GM19328 (cell line): ENCODE results near the gene MED12L.

Experiments used
- ATAC-seq: cut with Tn5 transposase; IDR thresholded peaks from one replicate; pipeline ENCODE4 v1.9.1; 2021; ENCODE audit warnings: mild to moderate bottlenecking, moderate library complexity; ENCODE audit not compliant: unreplicated experiment

Gene MED12L

DNA sequence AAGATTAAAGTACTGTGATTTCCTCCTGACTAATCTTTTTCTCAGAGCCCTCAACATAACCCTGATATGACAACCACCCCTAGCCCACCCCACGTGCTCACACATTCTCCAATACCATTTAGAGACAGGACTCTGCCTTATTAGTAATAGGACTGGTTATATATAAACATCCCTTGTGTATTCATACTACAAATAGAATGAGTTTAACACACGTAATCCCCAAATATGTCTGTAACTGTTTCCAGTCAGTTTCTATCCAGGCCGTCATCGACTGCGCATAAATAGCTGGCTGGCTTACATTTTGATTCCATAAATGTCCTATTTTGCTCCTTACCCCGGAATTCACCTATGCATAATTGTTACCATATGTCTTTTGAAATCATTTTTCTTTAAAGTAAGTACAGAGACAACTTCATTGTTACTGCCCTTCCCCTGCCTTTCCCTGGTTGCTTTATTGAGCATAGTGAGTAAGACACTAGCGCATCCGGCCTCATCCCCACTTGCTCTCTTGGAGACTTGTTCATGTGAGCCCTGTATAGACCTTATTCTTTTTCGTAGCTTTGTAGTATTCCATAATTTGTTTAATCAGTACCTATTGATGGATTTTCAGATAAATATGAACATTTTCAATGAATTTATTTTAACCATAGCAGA, 196.3 kb downstream of the MED12L start:
- no peak for ATAC-seq

DNA sequence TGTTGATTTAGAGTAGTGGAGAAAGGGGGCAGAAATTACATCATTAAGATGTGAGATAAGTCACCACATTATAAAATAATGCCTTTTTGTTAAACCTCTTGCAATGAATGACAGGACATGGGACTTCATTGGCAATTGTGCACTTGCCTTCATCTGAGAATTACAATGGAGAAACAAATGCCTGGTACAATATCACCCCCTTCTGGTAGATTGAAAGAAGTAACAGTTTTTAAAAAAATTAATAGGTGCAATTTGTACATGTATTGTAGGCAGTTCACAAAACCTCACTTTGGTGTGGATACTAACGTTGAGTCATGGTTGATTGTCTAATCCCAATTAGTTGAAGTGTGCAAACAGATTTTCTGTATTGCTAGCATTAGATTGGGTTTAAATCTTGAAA, 197.5 kb downstream of the MED12L start:
- no peak for ATAC-seq

DNA sequence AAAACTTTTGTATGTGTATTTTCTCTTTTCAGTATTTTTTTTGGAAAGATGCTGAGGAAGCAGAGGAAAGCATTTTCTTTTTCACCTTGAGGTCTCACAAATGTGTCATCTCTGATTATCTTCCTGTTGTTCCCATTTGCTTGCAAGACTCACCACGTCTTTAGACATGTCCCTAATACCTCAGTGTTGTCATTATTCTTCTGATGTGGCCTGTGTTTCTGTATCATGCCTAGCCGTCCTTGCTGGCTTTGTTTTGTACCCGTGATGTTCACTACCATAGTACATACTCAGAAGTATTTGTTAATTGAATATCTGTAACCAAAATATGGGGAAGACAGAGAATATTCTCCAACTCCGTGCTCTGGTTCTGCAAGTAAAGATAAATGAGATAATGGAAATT, 197.9 kb downstream of the MED12L start:
- no peak for ATAC-seq

DNA sequence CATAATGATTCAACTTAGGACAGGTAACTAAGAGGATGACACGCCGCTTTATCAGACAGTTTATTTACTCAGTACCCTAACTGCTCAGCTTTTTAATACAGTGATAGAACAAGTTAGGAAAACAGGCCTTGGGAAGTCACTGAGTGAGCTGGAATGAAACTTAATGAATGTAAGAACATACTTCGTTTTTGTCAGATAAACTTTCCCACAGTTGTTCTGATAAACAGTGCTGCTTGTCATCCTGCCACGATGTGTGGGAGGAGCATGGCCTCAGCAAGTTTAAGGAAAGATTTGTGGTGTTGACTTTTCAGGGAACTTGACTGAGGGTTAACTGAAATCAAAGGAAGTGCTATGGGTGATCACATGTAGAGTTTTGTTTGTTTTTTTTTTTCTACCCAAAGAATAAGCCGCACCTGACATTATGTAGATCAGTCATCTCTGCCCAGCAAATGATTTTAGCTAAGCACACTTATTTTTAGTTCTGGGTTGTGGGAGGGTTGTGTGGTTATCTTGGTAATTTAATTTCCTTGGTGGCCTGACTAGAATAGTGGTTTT, 198.5 kb downstream of the MED12L start:
- no peak for ATAC-seq

DNA sequence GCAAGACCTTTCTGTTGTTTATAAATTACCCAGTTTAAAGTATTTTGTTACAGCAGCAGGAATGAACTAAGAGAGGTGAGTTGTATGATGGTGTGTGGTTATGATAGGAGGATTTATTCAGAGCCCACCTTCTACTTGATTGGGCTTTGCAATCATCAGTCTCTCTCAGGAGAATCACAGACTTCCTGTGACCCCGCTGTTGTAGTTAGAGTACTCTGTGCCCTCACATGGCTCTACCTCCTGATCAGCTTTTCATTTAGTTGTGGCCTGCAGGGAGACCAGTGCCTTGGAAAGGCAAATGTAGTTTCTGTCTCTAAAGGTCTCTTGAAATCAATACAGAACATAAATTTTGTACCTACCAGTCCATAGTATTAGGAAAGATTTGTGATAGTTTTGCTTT, 200.5 kb downstream of the MED12L start:
- no peak for ATAC-seq

DNA sequence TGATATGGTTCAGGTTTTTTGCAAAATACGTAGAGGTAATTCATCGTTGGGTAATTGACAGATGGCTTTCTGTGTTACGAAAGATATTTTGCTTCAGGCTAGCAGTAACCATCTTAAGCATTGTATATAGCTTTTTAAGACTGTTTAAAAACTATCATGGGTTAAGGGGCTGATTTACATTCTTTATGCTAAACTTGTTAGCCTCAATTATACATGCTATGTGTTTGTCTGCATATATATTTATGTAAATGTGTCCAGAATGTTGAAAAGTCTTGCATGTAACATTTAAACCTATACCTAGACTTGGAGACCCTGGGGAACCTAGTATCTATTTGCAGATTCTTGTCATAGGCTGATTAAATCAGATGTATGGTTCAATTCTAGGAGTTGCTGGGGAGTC, 204.0 kb downstream of the MED12L start:
- no peak for ATAC-seq

DNA sequence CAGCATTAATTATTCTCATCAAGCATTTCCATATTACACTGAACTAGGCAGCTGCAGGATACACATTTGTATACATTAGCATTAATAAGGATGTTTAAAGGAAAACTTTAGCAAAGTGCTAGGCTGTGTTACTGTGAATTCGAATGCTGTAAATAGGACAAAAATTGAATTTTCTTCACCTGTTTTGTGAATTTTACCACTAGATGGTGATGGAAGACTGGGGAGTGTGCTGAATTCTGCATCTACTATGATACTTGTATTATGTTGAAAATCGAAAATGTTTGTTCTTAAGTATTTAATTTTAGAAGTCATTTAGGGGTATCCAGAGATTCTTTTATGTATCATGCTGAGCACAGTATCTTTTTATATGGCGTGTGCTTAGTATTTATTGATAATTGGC, 205.2 kb downstream of the MED12L start:
- ATAC-seq = no peak

DNA sequence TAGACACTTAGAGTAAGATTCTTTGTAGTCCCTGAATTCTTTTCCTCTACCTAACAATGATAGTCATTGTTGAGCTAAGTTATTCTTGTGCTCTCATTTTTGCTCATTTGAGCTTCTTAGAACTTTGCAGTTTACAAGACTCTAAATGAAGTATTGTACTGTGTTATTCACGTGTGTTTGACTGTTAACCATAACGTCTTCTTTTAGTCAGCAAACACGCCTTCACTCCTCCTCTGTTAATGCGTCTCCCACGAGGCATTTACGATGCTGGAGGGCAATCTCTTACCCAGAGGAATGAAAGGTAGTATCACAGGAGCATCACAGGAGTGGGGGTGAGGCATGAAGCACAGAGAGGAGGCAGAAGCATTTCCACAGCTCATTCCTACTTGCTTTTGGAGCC, 207.7 kb downstream of the MED12L start:
- ATAC-seq = no peak

DNA sequence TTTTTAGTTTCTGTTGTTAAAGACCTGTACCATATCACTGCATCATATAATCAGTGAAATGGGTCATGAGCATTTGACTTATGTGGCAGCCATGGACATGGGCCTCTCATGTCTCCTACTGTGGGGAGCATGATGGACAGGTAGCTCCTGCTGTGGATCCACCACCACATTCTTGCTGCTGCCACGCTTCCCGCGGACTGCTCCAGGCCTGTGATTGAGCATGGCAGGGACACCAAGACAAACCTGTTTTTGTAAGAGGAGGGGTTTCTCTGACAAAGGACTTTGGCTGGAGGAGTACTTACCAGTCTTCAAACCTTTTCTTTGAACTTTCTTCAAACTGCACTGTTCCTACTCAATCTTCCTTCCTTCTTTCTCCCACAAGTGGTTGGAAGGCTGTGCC, 210.8 kb downstream of the MED12L start:
- no peak for ATAC-seq

DNA sequence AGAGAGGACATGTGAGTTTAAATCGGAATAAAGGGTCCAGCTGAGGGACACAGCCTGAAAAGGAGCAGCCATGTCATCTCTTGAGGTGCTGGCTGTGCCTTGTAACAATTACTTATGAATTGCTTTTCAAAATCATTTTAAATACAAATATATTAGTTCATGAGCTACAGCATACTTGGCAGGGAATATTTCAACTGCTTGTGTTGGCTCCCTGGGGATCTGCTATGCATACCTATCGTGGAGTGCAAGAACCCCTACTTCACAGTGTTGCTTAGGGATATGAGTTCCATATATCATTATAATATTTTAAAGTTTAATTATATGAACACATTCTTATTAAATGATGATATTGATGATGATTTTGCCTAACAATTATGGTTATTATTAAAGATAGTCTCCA, 212.0 kb downstream of the MED12L start:
- no peak for ATAC-seq

DNA sequence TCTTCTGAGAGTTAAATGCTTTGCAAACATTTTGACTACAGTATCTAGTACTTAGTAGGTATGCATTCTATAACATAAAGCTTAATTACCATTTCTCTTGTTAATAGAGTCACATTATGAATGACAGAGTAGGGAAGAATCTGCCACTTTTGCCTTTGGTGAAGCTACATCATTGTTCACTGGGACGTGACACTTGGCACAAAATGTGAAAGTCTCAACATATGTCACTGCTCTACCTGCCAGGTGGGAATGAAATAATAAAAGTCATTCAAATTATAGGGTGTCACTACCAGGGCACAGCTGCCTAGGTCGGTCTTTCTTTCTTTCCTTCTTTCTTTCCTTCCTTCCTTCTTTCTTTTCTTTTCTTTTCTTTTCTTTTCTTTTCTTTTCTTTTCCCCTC, 213.5 kb downstream of the MED12L start:
- ATAC-seq = no peak

DNA sequence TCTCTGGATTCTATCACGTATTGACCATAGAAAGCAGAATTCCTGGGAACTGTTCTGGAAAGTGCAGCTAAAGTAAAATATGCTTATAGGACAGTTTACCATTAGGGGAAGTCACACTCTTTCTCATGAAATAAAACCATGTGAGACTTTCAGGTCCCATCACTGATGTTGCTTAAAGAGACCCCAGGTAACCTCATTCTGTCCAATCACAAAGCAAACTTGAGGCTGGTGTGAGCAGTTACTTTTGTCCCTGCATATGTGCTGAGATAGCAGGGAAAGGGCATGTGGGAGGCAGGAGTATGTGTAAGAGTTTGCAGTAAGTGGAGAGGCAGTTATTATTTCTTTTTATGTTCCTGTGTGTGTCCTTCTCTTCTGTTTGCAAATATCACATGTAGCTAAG, 215.1 kb downstream of the MED12L start:
- no peak for ATAC-seq

DNA sequence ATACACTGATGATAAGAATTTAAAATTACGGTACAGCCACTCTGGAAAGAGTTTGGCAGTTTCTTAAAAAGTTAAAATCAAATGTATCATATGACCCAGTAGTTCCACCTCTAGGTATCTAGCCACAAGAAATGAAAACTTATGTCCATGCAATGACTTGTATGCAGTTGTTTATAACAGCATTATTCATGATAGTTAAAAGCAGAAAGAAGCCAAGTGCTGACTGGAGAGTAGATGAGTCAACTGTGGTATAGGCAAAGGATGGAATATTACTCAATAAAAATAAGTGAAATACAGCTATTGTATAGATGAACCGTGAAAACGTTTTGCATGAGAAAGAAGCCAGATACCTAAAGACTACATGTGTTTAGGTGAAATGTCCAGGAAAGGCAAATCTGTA, 216.3 kb downstream of the MED12L start:
- ATAC-seq = no peak

DNA sequence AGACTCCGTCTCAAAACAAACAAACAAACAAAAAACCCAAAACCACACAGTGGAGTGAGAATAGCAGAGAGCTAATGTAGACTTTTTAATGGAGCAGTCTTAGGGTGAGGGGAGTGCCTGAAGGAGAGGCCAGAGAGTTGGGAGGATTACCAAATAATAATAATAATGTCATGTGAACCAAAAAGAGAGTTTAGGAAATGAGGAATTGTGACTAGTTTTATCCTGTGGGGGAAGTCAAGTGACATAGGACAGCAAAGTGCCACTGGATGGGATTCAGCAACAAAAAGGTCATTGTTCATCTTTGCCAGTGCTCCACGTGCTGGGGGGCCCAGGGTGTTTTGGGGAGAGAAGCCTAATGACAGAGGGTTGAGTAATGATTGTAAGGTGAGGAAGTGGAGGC, 218.3 kb downstream of the MED12L start:
- ATAC-seq = no peak

DNA sequence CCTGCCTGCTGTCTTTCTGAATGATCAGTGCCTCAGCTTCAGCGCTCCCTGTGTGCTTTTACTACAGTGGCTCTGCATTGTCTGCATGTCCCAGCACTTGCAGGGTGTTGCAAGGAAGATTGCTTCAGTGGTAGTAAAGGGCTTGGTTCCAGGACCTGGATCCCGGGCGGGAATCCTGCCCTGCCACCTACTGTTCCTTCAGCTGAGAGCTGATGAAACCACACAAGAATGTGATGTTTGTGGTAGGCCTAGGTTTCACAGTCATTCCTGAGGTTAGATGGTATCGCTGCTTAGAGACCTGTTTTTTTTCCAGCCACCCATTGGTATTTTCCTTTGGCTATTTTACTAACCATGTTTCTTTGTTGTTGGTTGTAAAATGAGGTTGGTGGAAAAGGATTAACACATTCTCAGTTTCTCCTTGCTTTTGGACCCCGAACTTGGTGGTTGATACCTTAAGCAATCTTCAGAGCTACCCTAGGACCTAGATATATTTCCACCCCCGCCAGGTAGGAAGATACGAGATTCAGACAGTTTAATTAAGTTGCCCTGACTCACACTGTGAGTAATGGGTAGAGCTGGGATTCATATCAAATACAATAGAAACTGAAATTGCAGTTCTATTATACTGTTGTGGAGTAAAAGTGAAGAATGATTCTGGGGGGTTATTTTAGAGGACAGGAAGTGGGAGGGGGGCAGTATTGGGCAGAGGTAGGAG, 219.8 kb downstream of the MED12L start:
- ATAC-seq = no peak

DNA sequence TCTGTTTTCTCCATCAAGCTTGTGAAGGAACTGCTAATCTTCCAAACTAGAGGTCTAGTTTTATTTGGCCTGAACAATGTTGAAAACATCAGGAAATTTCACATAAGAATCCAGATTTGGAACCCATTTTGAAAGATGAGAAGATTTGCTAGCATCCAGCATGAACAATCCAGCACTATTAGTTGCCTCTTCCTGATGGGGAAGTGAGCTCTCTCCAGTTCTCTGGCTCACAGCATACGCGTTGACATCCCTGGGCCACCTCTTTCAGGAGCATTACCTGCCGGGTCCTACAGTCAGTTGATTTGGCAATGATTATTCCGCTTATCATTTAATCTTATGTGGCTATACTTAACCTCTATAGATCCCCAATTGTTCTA, 220.3 kb downstream of the MED12L start:
- ATAC-seq = no peak

DNA sequence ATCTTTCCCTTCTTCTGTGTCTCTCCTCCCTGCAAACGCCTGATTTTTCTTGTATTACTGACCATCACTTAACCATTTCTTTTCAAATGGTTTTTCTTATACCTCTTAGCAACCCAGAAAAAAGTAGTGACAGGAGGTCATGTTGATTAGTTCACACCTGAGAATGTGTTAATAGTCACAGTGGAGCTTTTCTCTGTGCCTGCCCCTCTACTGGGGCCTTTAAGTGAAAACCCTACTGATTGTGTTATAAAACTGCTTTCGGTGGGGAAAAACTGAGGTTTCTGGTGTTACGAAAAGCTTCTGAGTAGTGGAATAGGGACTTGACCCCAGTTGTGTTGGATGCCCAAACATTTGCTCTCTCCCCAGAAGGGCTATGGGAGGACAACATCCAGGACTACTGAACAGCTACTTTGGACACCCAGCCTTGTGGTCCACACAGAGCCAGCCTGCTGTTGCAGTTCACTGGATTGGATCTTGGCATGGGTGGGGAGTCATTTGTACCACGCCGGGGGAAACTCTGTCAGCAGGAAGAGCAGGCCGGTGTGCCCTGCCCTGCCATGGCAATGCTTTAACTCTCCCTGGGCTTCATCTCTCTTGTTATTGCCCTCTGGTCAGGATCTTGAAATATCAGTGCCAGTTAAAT, 220.8 kb downstream of the MED12L start:
- no peak for ATAC-seq

DNA sequence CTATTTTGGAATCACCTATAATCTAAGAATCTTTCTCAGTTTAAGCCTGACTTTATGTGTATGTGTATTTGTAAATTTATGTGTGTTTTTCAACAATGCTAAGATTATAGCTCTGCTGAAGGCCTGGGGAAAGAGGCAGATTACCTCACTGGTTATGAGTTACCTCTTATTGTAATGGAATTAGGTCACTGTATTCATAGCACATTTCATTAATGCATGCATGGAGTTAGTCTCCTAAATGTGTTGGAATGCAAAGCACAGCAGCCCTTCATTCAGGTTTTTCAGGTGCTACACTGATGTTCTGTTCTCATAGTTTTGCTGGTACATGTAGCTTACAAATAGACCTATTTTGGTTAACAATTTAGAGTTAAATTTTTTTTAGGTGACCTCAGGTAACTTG, 221.7 kb downstream of the MED12L start:
- ATAC-seq = no peak

DNA sequence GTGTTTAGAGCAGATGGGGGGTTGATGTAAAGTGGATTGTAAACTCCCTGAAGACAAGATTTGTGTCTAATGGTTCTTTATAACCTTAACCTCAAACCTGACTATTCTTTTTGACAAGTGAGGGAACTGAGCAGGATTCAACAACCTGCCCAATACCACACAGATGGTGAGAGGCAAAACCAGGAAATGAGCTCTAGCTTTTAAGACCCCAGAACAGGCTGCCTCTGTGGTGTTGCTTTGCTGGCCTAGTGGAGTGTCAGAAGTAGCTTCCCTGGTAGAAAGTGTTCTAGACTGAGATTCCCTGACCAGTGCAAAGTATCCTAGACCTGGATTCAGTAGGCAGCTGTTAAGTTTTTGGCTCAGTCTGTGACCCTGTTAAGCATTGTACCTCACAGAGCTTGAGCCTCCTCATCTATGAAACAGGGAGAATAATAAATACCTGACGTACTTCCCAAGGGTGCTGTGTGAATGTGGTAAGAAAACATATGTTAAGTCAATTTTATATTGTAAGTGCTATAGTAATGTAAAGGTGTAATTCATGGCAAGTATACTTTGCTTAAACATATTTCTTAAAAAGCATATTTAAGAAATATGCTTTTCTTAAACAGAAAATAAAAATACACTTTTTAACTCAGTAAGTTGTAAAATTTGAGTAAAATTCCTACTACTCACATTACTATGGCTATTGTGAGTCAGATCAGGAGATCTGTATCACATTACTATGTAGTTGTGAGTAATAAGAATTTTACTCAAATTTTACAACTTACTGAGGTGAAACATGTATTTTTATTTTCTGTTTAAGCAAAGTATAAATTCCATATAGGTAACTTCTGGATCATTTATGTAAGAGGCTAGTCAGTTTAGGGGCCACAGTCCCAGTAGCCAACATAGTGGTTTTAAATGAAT, 222.4 kb downstream of the MED12L start:
- no peak for ATAC-seq

DNA sequence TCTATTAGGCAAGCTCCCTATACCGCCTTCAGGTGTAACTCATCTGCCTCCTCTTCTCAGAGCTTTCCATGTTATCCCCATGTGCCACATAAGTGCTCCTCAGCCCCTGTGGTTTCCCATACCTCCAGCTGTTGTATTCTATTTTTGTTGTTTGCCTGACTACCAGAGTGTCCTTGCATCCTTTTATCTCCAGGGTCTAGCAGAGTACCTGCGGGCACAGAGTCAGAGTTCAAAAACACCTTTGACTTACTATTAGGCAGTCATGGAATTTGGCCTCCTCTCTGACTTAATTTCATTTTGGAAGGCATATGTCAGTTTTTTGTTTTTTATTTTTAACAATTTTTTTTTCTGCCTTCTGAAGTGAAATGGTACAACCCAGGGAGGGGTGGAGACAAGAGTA, 224.1 kb downstream of the MED12L start:
- ATAC-seq = no peak

DNA sequence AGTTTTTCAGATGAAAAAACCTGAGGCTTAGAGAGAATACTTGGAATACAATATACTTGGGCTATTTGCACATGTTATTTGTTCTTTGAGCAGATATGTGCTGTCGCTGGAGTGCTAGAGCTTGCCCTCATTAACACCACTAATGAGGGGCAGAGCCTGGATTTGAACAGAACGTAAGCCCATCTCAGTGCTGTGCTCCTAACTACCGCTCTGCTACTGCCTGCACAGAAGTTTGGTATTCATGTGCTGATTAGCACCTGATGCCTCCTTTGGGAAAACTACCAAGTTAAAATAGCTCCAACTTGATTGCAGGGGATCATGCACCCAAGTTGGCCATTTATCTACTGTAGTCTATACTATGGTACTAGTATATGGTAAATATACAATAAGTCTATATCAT, 227.5 kb downstream of the MED12L start:
- ATAC-seq = no peak
